ENCODE results near the gene KRI1.
A peak's percentile ranks its signal among the peaks of the same experiment; 100 is the strongest.
"Not testable (repeated sequence)": the region's sequence is repeated elsewhere in the genome, so short reads cannot be mapped to it uniquely, and the experiment has no call there.

Gene KRI1

GRCh38 chr19:10553943-10554381 is 11.8 kb downstream of the KRI1 start:
- DNase-seq (ENCODE audit: low read depth) = no peak
- no peak overlapping the region for H3K4me3 ChIP-seq (ENCODE audit: low read length)
- TF ChIP-seq, protein P1, sequence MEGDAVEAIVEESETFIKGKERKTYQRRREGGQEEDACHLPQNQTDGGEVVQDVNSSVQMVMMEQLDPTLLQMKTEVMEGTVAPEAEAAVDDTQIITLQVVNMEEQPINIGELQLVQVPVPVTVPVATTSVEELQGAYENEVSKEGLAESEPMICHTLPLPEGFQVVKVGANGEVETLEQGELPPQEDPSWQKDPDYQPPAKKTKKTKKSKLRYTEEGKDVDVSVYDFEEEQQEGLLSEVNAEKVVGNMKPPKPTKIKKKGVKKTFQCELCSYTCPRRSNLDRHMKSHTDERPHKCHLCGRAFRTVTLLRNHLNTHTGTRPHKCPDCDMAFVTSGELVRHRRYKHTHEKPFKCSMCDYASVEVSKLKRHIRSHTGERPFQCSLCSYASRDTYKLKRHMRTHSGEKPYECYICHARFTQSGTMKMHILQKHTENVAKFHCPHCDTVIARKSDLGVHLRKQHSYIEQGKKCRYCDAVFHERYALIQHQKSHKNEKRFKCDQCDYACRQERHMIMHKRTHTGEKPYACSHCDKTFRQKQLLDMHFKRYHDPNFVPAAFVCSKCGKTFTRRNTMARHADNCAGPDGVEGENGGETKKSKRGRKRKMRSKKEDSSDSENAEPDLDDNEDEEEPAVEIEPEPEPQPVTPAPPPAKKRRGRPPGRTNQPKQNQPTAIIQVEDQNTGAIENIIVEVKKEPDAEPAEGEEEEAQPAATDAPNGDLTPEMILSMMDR (conservative IDR thresholded peaks at IDR 0.05; ENCODE audit: low read length) = no peak

- TF ChIP-seq, protein P1 (conservative IDR thresholded peaks at IDR 0.05; ENCODE audit: low read length) = no peak
- no peak overlapping the region for H3K4me3 ChIP-seq (ENCODE audit: low read length)
- DNase-seq (ENCODE audit: low read depth) = no peak
Measured at GRCh38 chr19:10553087-10553667, 12.6 kb downstream of the KRI1 start.

GRCh38 chr19:10552510-10553053 is 13.2 kb downstream of the KRI1 start:
- TF ChIP-seq, protein P1 (conservative IDR thresholded peaks at IDR 0.05; ENCODE audit: low read length) = no peak
- H3K4me3 ChIP-seq (ENCODE audit: low read length) = no peak overlapping the region
- DNase-seq (ENCODE audit: low read depth) = no peak

DNA sequence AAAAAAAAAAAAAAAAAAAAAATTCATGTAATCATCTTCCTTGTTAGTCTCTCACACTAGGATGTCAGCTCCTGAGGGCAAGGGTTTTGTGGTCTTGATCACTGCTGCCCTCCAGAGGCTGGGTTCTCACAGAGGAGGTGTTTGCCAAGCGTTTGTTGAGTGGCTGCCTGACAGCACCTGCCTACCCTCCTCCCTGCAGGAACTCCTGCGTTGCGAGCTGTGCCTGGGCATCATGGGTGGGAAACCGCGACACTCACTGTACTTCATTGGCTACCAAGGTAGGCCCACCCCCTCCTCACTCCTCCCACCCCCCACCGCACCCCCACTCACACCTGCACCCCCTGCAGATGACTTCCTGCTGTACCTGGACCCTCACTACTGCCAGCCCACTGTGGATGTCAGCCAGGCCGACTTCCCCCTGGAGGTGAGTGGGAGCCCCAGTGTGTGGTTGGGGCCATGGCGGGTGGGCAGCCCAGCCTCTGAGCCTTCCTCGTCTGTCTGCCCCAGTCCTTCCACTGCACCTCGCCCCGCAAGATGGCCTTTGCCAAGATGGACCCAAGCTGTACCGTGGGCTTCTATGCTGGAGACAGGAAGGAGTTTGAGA is 14.0 kb downstream of the KRI1 start:
- H3K4me3 ChIP-seq (ENCODE audit: low read length) = no peak overlapping the region
- DNase-seq (ENCODE audit: low read depth) = peak; percentile 41
- TF ChIP-seq, protein P1 (conservative IDR thresholded peaks at IDR 0.05; ENCODE audit: low read length) = peak; percentile 34

- H3K4me3 ChIP-seq (ENCODE audit: low read length); DNase-seq (ENCODE audit: low read depth): not testable (repeated sequence)
Measured at GRCh38 chr19:10551006-10551405, 14.8 kb downstream of the KRI1 start.

DNA sequence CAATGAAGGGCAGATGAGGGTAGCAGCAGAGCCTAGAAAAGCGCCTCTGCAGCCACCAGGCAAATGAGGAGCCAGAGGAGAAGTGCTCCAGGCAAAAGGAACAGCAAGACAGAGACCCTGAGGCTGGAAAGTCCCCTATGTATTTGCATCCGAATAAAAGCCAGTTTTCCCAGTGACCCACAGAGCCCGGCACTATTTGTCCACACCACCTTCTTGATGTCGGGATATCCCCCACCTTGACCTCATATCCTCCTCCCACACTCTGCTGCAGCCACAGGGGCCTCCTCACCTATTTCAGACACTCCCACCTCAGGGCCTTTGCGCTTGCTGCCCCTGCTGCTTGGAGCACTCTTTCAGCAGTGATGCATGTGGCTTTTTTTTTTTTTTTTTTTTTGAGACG is 15.5 kb downstream of the KRI1 start:
- TF ChIP-seq, protein P1 (conservative IDR thresholded peaks at IDR 0.05; ENCODE audit: low read length) = no peak
- DNase-seq (ENCODE audit: low read depth) = no peak
- H3K4me3 ChIP-seq (ENCODE audit: low read length) = no peak overlapping the region

DNA sequence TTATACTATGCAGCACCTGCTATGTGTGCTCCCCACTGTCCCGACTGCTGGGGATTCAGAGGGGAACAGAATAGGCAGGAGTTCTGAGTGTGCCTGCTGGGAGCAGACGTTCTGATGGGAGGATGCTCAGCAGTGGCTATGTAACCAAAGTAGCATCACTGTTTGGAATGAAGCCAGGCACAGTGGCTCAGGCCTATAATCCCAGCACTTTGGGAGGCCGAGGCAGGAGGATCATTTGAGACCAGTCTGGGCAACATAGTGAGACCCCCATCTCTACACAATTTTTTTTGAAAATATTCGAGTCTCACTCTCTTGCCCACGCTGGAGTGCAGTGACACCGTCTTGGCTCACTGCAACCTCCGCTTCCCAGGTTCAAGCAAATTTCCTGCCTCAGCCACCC is 16.1 kb downstream of the KRI1 start:
- no peak for DNase-seq (ENCODE audit: low read depth)
- TF ChIP-seq, protein P1 (conservative IDR thresholded peaks at IDR 0.05; ENCODE audit: low read length) = no peak
- H3K4me3 ChIP-seq (ENCODE audit: low read length) = no peak overlapping the region

Measured in AG10803 (cell line).